22Rv1 (cell line): ENCODE measurements around the gene CADM1.

Experiments
- ZFX ChIP-seq: fragments of 450-650 bp; IDR thresholded peaks from 2 replicates; pipeline ENCODE4 v1.6.1; 2017; ENCODE audit warnings: antibody characterized with exemption, borderline replicate concordance
- TF ChIP-seq, protein P1 (sequence below): fragments of 450-650 bp; IDR thresholded peaks from 2 replicates; pipeline ENCODE4 v1.5.1; 2017; ENCODE audit warnings: mild to moderate bottlenecking

DNA sequence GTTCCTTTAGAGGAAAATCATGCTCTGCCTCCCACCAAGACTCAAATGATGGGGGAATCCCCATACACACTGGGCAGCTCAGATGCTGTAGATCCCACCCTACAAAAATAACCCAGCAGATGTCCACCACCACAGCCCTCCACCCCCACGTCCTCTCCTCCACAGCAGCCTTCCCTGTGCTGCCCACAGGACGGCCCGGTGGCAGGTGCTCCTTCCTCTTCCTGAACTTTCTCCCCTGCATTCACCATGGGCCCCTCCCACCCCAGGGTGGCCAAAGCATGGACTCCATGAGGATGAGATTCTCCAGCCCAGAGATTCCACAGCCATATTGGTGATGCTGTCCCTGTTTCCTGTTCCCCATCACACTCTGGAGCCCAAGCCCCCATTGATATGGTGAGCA lies 368.3 kb downstream of the CADM1 start:
- TF ChIP-seq, protein P1, sequence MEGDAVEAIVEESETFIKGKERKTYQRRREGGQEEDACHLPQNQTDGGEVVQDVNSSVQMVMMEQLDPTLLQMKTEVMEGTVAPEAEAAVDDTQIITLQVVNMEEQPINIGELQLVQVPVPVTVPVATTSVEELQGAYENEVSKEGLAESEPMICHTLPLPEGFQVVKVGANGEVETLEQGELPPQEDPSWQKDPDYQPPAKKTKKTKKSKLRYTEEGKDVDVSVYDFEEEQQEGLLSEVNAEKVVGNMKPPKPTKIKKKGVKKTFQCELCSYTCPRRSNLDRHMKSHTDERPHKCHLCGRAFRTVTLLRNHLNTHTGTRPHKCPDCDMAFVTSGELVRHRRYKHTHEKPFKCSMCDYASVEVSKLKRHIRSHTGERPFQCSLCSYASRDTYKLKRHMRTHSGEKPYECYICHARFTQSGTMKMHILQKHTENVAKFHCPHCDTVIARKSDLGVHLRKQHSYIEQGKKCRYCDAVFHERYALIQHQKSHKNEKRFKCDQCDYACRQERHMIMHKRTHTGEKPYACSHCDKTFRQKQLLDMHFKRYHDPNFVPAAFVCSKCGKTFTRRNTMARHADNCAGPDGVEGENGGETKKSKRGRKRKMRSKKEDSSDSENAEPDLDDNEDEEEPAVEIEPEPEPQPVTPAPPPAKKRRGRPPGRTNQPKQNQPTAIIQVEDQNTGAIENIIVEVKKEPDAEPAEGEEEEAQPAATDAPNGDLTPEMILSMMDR: no peak
- no peak for TF ChIP-seq ZFX
